Cerebellar nuclear complex (tissue), 1 donor: ENCODE measurements around the gene TMEM219.
"Not testable (repeated sequence)": the region's sequence is repeated elsewhere in the genome, so short reads cannot be mapped to it uniquely, and the experiment has no call there.

Experiments
- DNase-seq, 2 experiments: peaks; one replicate each; lab custom pipeline; 2025; lab: John Stamatoyannopoulos, UW

TMEM219 gene

DNA sequence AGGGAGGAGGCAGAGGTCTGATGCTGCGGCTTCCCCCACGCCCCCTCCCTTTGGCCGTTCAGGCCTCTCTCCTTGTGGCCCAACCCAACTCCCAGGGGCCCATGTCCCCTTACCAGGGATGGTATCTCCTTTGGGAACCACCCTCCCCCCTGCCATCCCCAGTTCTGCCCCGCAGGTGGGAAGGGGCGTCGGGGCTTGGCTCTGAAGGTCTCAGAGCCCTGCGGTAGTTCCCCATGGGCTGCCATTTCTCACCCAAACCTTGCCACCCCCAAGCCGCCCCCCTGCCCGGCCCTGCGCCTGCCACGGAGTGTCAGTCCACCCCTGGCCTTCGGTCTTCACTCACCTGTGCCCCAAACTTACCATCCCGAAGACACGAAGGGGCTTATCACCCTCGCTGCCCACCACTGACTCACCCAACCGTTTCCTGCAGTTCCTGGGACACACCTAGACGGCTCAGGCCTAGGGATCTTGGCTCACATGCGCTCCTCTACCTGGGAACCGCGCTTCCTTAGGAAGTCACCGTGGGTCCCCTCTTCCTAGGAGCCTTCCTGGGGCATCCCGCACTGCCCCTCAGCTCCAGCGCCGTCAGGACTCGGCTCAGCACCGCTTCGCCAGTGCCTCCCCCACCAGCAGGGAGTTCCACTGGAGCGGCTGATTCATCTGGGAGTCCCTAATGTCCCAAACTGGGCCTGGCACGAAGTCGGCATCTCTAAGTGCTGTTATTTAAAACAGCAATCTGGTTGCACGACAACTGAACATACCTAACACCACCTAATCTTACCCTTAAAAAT is 50.0 kb downstream of the TMEM219 start:
- DNase-seq = no peak

GRCh38 chr16:30012598-30012997 is 50.7 kb downstream of the TMEM219 start:
- DNase-seq = not testable (repeated sequence)

- DNase-seq = not testable (repeated sequence)
Observed at GRCh38 chr16:30015450-30015849, 53.6 kb downstream of the TMEM219 start.

DNA sequence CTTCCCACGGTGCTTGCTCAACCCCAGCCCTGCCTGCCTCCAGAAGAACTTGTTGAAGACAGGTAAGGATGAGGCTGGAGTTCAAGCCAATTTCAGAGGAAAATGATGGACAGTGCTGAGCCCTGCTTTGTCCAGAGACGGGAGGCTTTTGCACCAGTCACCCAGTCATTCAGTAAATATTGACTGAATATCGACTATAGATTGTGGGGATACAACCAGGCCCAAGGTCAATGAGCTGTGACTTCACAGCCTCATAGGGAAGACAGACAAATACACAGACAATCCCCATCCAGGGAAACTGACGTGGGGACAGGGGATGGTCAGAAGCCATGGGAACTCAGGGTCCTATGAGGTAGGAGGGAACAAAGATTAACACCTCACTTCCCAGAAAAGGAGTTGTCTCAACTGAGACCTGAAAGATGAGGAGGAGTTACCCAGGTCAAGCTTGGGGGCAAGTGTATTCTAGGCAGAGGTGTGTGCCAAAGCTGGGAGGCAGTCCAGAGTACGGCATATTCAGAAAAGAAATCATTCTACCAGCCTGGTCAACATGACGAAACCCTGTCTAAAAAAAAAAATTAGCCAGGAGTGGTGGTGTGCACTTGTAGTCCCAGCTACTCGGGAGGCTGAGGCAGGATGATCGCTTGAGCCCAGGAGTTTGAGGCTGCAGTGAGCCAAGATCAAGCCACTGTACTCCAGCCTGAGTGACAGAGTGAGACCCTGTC is 54.8 kb downstream of the TMEM219 start:
- DNase-seq = no peak

GRCh38 chr16:30017277-30017656 is 55.4 kb downstream of the TMEM219 start:
- DNase-seq = no peak

GRCh38 chr16:30017937-30018336 is 56.1 kb downstream of the TMEM219 start:
- not testable (repeated sequence) for DNase-seq

DNA sequence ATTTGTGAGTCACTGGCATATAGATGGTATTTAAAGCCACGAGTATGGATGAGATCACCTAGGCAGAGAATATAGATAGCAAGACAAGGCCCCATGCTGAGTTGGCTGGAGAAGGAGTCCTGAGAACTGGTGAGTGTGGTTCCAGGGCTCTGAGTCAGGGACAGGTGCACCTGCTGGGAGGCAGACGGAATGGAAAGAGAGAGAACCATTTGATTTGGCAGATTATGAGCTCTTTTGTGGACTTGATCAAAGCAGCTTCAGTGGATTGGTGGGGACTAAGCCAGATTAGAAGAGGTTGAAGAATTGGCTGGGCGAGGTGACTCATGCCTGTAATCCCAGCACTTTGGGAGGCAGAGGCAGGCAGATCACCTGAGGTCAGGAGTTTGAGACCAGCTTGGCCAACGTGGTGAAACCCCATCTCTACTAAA is 56.9 kb downstream of the TMEM219 start:
- DNase-seq = no peak
